ENCODE results near the gene CBFA2T3. TPM values are rescaled to one million over a fixed set of nuclear protein-coding genes. Genes with fewer than 3 reads are reported as not detected.

The CBFA2T3 gene
- polyA plus RNA-seq, 1 experiment: not detected

DNA sequence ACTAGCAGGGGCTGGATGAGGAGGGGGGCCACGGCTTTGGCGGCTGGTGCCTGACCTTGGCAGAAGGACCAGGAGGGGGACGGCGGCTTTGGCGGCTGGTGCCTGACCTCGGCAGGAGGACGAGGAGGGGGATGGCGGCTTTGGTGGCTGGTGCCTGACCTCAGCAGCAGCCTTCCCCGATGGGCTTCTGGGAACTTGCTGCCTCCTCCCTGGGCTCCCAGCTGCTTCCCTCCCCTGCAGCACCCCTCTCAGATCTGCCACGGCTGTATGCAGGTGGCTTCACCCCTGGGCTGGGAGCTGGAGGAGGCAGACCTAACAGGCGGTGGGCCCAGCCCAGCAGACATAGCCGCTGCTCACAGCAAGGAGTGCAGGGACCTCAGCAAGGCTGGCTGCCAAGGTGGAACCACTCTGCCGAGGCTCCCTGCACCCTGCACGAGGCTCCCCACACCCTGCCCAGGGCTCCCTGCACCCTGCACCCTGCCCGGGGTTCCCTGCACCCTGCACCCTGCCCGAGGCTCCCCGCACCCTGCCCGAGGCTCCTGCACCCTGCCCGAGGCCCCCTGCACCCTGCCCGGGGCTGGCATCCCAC, 38.4 kb upstream of the CBFA2T3 start:
- no peak for DNase-seq (ENCODE audit: low read depth, low spot score)
- Histone ChIP-seq H3K27ac (ENCODE audit: low read depth, low read length) (no peak overlapping the region), H3K27me3 (ENCODE audit: control insufficient read depth, insufficient read depth, low read length) (no peaks in the 10 kb centered on the region), H3K4me3 (ENCODE audit: low read depth, low read length) (no peak overlapping the region), H3K9me3 (ENCODE audit: control insufficient read depth, insufficient read depth, low read length) (peaks cover 35% of the 10 kb centered on the region)
- TF ChIP-seq, protein P1, sequence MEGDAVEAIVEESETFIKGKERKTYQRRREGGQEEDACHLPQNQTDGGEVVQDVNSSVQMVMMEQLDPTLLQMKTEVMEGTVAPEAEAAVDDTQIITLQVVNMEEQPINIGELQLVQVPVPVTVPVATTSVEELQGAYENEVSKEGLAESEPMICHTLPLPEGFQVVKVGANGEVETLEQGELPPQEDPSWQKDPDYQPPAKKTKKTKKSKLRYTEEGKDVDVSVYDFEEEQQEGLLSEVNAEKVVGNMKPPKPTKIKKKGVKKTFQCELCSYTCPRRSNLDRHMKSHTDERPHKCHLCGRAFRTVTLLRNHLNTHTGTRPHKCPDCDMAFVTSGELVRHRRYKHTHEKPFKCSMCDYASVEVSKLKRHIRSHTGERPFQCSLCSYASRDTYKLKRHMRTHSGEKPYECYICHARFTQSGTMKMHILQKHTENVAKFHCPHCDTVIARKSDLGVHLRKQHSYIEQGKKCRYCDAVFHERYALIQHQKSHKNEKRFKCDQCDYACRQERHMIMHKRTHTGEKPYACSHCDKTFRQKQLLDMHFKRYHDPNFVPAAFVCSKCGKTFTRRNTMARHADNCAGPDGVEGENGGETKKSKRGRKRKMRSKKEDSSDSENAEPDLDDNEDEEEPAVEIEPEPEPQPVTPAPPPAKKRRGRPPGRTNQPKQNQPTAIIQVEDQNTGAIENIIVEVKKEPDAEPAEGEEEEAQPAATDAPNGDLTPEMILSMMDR (IDR thresholded peaks at IDR 0.05; ENCODE audit: low read depth, low read length): no peak
- POLR2A ChIA-PET: no interaction called here
- CTCF ChIA-PET: no interaction called here

DNA sequence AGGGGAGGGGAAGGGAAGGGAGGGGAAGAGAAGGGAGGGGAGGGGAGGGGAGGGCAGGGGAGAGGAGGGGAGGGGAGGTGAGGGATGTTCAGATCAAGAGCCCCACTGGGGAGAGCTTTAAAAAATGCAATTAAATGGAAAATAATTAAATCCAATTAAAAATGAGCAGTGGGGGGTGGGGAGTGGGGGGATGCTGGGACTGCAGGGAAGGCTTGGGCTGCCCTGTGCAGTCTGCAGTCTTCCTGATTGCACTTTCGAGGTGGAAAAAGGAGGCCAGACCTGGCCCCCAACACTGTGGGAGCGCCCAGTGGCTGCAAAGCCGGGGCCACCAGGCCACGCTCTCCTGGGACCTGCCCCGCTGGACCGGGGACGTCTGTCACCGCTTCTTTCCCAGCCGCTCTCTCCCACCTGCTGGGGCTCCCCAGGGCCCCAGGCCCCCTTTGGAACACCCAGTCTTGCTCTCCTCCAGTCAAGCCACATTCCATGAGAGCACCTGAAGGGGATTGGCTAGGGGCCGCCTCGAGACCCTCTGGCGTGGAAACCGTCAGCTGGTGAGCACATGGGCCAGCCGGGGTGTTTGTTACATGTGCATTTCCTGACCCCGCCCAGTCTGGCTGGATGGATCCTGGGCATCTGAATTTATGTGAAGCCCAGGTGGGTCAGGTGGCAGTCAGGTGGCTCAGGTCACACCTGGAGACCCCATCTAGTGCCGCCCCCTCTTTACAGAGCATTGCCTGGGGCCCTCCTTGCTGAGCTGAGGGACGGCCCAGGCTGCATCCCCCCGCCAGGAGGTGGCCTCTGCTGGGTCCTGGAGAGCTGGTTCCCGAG, 37.6 kb upstream of the CBFA2T3 start:
- H3K4me3 ChIP-seq (ENCODE audit: low read depth, low read length): no peak overlapping the region
- no peaks in the 10 kb centered on the region for H3K27me3 ChIP-seq (ENCODE audit: control insufficient read depth, insufficient read depth, low read length)
- no peak overlapping the region for H3K27ac ChIP-seq (ENCODE audit: low read depth, low read length)
- ChIA-PET CTCF (no interaction called here), POLR2A (no interaction called here)
- H3K9me3 ChIP-seq (ENCODE audit: control insufficient read depth, insufficient read depth, low read length): peaks cover 38% of the 10 kb centered on the region
- TF ChIP-seq, protein P1 (IDR thresholded peaks at IDR 0.05; ENCODE audit: low read depth, low read length): no peak
- no peak for DNase-seq (ENCODE audit: low read depth, low spot score)

DNA sequence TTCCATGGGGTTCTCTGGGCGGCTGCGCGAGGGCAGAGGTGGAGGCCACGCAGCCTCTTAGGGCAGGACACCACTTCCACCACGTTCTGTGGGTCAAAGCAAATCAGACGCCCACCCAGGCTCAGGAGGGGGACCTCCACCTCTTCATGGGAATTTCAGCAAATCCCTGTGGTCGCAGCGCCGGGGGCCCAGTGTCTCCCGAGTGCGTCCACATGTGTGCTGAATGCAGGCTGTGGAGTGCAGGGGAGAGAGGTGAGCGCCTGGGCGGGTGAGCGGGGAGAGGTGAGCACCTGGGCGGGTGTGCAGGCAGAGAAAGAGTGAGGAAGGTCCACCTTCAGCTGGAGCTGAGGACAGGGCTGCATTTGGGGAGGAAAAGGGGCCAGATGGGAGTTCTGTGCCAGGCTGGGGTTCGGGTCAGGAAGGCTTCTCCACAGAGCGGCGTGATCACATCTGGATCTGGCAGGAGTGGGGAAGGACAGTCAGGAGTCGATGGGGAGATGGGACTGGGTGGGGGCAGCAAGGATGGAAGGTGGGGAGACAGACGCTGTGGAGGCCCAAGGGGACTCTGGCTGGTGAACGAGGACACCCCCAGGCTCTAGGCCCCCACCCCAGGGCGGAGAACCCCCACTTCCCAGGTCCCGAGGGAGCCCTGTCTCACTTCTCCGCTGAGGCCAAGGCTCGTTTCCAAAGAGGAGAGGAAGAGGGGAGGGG, 36.8 kb upstream of the CBFA2T3 start:
- Histone ChIP-seq H3K27me3 (ENCODE audit: control insufficient read depth, insufficient read depth, low read length) (no peaks in the 10 kb centered on the region), H3K9me3 (ENCODE audit: control insufficient read depth, insufficient read depth, low read length) (peaks cover 44% of the 10 kb centered on the region), H3K27ac (ENCODE audit: low read depth, low read length) (no peak overlapping the region), H3K4me3 (ENCODE audit: low read depth, low read length) (no peak overlapping the region)
- DNase-seq (ENCODE audit: low read depth, low spot score): no peak
- CTCF ChIA-PET: no interaction called here
- POLR2A ChIA-PET: no interaction called here
- TF ChIP-seq, protein P1 (IDR thresholded peaks at IDR 0.05; ENCODE audit: low read depth, low read length): no peak

DNA sequence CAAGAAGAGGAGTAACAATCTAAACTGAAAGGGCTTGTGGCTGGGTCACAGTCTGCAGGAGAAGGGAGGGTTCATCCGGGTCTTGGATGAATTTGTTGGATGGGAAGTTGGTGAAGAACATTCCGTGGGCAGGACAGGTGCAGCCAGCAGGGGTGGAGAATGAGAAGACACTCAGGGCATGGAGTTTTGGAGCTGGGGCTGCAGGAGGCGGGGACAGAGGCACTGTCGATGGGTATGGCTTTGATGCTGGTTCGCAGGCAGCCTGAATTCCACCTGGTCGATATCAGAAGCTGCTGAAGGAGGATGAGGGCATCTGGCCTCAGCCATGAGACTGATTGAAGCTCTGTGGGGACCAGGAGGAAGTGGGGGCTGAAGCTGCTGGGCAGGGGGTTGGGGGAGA, 36.1 kb upstream of the CBFA2T3 start:
- H3K9me3 ChIP-seq (ENCODE audit: control insufficient read depth, insufficient read depth, low read length): peaks cover 44% of the 10 kb centered on the region
- H3K27ac ChIP-seq (ENCODE audit: low read depth, low read length): no peak overlapping the region
- TF ChIP-seq, protein P1 (IDR thresholded peaks at IDR 0.05; ENCODE audit: low read depth, low read length): no peak
- no peak overlapping the region for H3K4me3 ChIP-seq (ENCODE audit: low read depth, low read length)
- POLR2A ChIA-PET: no interaction called here
- no peak for DNase-seq (ENCODE audit: low read depth, low spot score)
- no peaks in the 10 kb centered on the region for H3K27me3 ChIP-seq (ENCODE audit: control insufficient read depth, insufficient read depth, low read length)
- CTCF ChIA-PET: no interaction called here

DNA sequence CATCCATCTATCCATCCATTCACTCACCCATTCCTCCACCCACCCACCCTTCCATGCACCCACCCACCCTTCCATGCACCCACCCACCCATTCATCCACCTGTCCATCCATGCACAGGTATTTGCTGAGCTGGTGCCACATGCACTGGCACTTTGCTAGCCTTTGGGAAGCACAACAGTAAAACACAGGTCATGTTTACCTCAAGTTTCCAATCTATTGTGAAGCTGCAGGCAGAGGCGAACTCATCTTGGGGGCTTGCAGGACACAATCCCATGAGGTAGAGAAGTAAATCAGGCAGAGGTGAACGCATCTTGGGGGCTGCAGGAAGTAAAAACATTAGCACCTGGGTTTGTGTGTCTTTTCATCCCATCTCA, 35.6 kb upstream of the CBFA2T3 start:
- no peaks in the 10 kb centered on the region for H3K27me3 ChIP-seq (ENCODE audit: control insufficient read depth, insufficient read depth, low read length)
- H3K27ac ChIP-seq (ENCODE audit: low read depth, low read length): no peak overlapping the region
- H3K4me3 ChIP-seq (ENCODE audit: low read depth, low read length): no peak overlapping the region
- TF ChIP-seq, protein P1 (IDR thresholded peaks at IDR 0.05; ENCODE audit: low read depth, low read length): no peak
- ChIA-PET CTCF (no interaction called here), POLR2A (no interaction called here)
- DNase-seq (ENCODE audit: low read depth, low spot score): no peak
- H3K9me3 ChIP-seq (ENCODE audit: control insufficient read depth, insufficient read depth, low read length): peaks cover 44% of the 10 kb centered on the region

Data from AG04450 (cell line).